Uterus (tissue), 2 donors: ENCODE measurements around the gene RANBP17.

Source experiments
- POLR2A ChIP-seq, 2 donors: fragments of 450-650 bp; IDR thresholded peaks; one replicate each; pipeline ENCODE4 v1.6.1; 2016; ENCODE audit warnings: antibody characterized with exemption in 2 of 2, mild to moderate bottlenecking in 1 of 2, moderate library complexity in 1 of 2
- TF ChIP-seq, protein P1 (sequence below), 4 experiments: fragments of 200-600 bp in 2 of 4; fragments of 450-650 bp in 2 of 4; sonication (generic) in 2 of 4; IDR thresholded peaks; one replicate each; pipeline ENCODE4 v1.5.1; 2016 to 2019; ENCODE audit warnings: antibody characterized with exemption in 4 of 4, mild to moderate bottlenecking in 2 of 4, moderate library complexity in 1 of 4

DNA sequence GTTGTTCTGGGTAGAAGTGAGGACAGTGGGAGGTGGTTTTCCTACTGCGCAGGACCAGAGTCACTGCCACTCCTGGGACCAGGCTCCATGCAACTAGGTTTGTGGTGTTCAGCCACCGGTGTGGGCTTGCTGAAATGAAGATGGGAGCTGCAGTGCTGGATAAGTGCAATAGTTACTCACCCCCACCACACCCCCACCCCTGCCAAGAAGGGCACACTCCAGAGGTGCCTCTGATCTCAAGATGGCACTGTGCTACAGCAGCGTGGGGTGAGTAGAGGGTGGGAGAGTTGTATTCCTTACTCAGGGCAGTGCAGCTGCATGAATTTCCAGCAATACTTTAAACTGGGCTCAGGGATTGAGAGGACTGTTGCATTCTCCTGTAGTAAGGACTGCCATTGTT, 259.8 kb downstream of the RANBP17 start:
- TF ChIP-seq, protein P1, sequence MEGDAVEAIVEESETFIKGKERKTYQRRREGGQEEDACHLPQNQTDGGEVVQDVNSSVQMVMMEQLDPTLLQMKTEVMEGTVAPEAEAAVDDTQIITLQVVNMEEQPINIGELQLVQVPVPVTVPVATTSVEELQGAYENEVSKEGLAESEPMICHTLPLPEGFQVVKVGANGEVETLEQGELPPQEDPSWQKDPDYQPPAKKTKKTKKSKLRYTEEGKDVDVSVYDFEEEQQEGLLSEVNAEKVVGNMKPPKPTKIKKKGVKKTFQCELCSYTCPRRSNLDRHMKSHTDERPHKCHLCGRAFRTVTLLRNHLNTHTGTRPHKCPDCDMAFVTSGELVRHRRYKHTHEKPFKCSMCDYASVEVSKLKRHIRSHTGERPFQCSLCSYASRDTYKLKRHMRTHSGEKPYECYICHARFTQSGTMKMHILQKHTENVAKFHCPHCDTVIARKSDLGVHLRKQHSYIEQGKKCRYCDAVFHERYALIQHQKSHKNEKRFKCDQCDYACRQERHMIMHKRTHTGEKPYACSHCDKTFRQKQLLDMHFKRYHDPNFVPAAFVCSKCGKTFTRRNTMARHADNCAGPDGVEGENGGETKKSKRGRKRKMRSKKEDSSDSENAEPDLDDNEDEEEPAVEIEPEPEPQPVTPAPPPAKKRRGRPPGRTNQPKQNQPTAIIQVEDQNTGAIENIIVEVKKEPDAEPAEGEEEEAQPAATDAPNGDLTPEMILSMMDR (IDR thresholded peaks at IDR 0.05), result no peak
- TF ChIP-seq POLR2A (IDR thresholded peaks at IDR 0.05), result no peak
